GM12878 (cell line): Measurements from ENCODE around the gene TBCE. TPM values are rescaled to one million over a fixed set of nuclear protein-coding genes. Genes with fewer than 3 reads are reported as not detected.

Experiments
- ATAC-seq: fragments of 200-7000 bp; cut with Tn5 transposase; 3 replicates; pipeline ENCODE4 v1.9.1; 2020; ENCODE audit warnings: mild to moderate bottlenecking, moderate library complexity
- BruUV-seq: library from RNA; stranded (reverse); fragments of 400-500 nt; replicated peaks from 2 replicates; lab custom pipeline; 2021; lab: Mats Ljungman, UMichigan
- CTCF ChIA-PET: fragments of 300-600 bp; sonication (Branson Sonifier 250); formaldehyde crosslinking; extraction: SDS; loops from one replicate; lab custom pipeline; 2021; ENCODE audit warnings: inconsistent platforms; lab: Yijun Ruan, JAX
- POLR2A ChIA-PET: fragments of 350-600 bp; formaldehyde crosslinking; extraction: SDS; loops from one replicate; lab custom pipeline; 2021; ENCODE audit warnings: inconsistent platforms; lab: Charles Lee
- RAD21 ChIA-PET: fragments of 300-600 bp; sonication (Branson Sonifier 250); formaldehyde crosslinking; loops from one replicate; lab custom pipeline; 2023; ENCODE audit warnings: antibody characterized with exemption; ENCODE audit not compliant: unreplicated experiment; lab: Charles Lee
- SMC1A ChIA-PET: fragments of 300-600 bp; sonication (Branson Sonifier 250); formaldehyde crosslinking; loops from one replicate; lab custom pipeline; 2023; ENCODE audit not compliant: unreplicated experiment, uncharacterized antibody; lab: Charles Lee
- DNase-seq: peaks from one replicate; pipeline ENCODE4 v3.0.0-alpha.2; 2011; ENCODE audit warnings: low read depth, low spot score
- FAIRE-seq: peaks from 3 replicates; lab custom pipeline; 2011; peaks lifted over from hg19 to GRCh38; lab: Jason Lieb, UNC
- H2AFZ ChIP-seq: 2 replicates; pipeline ENCODE4 v1.6.0; 2011; ENCODE audit warnings: low read depth, low read length, control low read depth; ENCODE audit not compliant: control insufficient read depth
- H3K27ac ChIP-seq: 2 replicates; pipeline ENCODE4 v1.5.1; 2011; ENCODE audit warnings: control low read depth; ENCODE audit not compliant: control insufficient read depth, insufficient read depth
- H3K27me3 ChIP-seq, 2 experiments: replicated peaks in 1 of 2; 2 replicates each; pipeline versions ENCODE4 v1.6.0 to v1.6.1; 2011; ENCODE audit warnings: low read length in 1 of 2; ENCODE audit not compliant: control insufficient read depth in 2 of 2, insufficient read depth in 2 of 2
- H3K36me3 ChIP-seq, 2 experiments: 2 replicates each; pipeline ENCODE4 v1.5.1; 2011; ENCODE audit warnings: low read length in 1 of 2; ENCODE audit not compliant: control insufficient read depth in 2 of 2, insufficient read depth in 2 of 2
- H3K4me1 ChIP-seq: 2 replicates; pipeline ENCODE4 v1.6.1; 2011; ENCODE audit warnings: mild to moderate bottlenecking, low read length, moderate library complexity, mixed read lengths; ENCODE audit not compliant: control insufficient read depth, insufficient read depth
- H3K4me2 ChIP-seq: 2 replicates; pipeline ENCODE4 v1.6.0; 2011; ENCODE audit warnings: control low read depth; ENCODE audit not compliant: control insufficient read depth, insufficient read depth
- H3K4me3 ChIP-seq: fragments of 200-600 bp; sonication (generic); 2 replicates; pipeline ENCODE4 v1.5.1; 2016
- H3K79me2 ChIP-seq: 2 replicates; pipeline ENCODE4 v1.6.0; 2011; ENCODE audit warnings: low read length; ENCODE audit not compliant: control insufficient read depth, insufficient read depth
- H3K9ac ChIP-seq: 2 replicates; pipeline ENCODE4 v1.8.0; 2011; ENCODE audit warnings: low read length, control low read depth, mixed read lengths; ENCODE audit not compliant: control insufficient read depth, insufficient read depth
- H3K9me3 ChIP-seq: replicated peaks from 3 replicates; pipeline ENCODE4 v1.5.1; 2011; ENCODE audit warnings: mild to moderate bottlenecking, low read length; ENCODE audit not compliant: control insufficient read depth, insufficient read depth
- H4K20me1 ChIP-seq: 2 replicates; pipeline ENCODE4 v1.6.0; 2011; ENCODE audit not compliant: control insufficient read depth, insufficient read depth
- CREM ChIP-seq: IDR thresholded peaks from 2 replicates; pipeline ENCODE4 v1.6.1; 2014; ENCODE audit warnings: antibody characterized with exemption, low read depth
- E2F8 ChIP-seq: fragments of 450-650 bp; IDR thresholded peaks from 2 replicates; pipeline ENCODE4 v1.6.1; 2018; ENCODE audit warnings: mild to moderate bottlenecking, low read depth, moderate library complexity; ENCODE audit not compliant: partially characterized antibody
- ESRRA ChIP-seq: IDR thresholded peaks from 2 replicates; pipeline ENCODE4 v1.6.1; 2012; ENCODE audit warnings: mild to moderate bottlenecking, low read length, improper control_type of control experiment
- JUND ChIP-seq: IDR thresholded peaks from 2 replicates; pipeline ENCODE4 v1.6.1; 2012; ENCODE audit warnings: low read depth, mild to moderate bottlenecking, low read length, improper control_type of control experiment, moderate library complexity
- MXI1 ChIP-seq: fragments of 150-350 bp; IDR thresholded peaks from 2 replicates; pipeline ENCODE4 v1.6.1; 2011; ENCODE audit warnings: low read depth, mild to moderate bottlenecking, inconsistent platforms, low read length, improper control_type of control experiment
- MYC ChIP-seq: IDR thresholded peaks from 2 replicates; pipeline ENCODE4 v1.6.1; 2011; ENCODE audit warnings: mild to moderate bottlenecking, low read length, moderate library complexity, inconsistent platforms; ENCODE audit not compliant: insufficient read depth, insufficient replicate concordance, insufficient read length, severe bottlenecking
- NFIC ChIP-seq: IDR thresholded peaks from 2 replicates; pipeline ENCODE4 v1.6.1; 2012; ENCODE audit warnings: low read depth, mild to moderate bottlenecking, inconsistent platforms, low read length, moderate library complexity
- NKRF ChIP-seq: fragments of 450-650 bp; conservative IDR thresholded peaks from 2 replicates; pipeline ENCODE4 v1.6.1; 2017; ENCODE audit warnings: mild to moderate bottlenecking, moderate library complexity
- NR2C1 ChIP-seq: fragments of 450-650 bp; IDR thresholded peaks from 2 replicates; pipeline ENCODE4 v1.6.1; 2017; ENCODE audit warnings: antibody characterized with exemption, mild to moderate bottlenecking, moderate library complexity
- PBX3 ChIP-seq: IDR thresholded peaks from 2 replicates; pipeline ENCODE4 v1.6.1; 2011; ENCODE audit warnings: mild to moderate bottlenecking, low read depth, low read length, moderate library complexity; ENCODE audit not compliant: insufficient replicate concordance
- SMAD5 ChIP-seq: IDR thresholded peaks from 2 replicates; pipeline ENCODE4 v1.6.1; 2016; ENCODE audit warnings: antibody characterized with exemption, low read depth
- ZBTB4 ChIP-seq: fragments of 450-650 bp; formaldehyde crosslinking; IDR thresholded peaks from 2 replicates; pipeline ENCODE4 v1.4.0; 2022; ENCODE audit warnings: mild to moderate bottlenecking, moderate library complexity
- WGBS: methylation state at CpG from one replicate; pipeline ENCODE4 v1.1.6; 2016; ENCODE audit warnings: low lambda C conversion rate; ENCODE audit not compliant: insufficient replicate concordance, insufficient coverage; ENCODE audit errors: missing lambda C conversion rate; 5-methylcytosine and 5-hydroxymethylcytosine counted together
- in situ Hi-C: fragments of 300-500 bp; cut with MboI; formaldehyde crosslinking; loops from 9 replicates; pipeline ENCODE4 v1.14.3; 2018; ENCODE audit warnings: mixed read lengths
- intact Hi-C: fragments of 100-400 bp; cut with micrococcal nuclease; formaldehyde crosslinking; loops from one replicate; pipeline ENCODE4 v1.14.2; 2022; ENCODE audit not compliant: unreplicated experiment
- polyA plus RNA-seq, 11 experiments: library from polyadenylated mRNA; depleted of rRNA in 4 of 11; unstranded in 6 of 11; stranded (reverse) in 5 of 11; fragments of >200 nt; fragmentation: Nextera tagmentation in 4 of 11; fragmentation: Illumina TruSeq in 1 of 11; extraction: Ambion mirVana in 4 of 11; extraction: Trizol in 1 of 11; gene quantifications; 1 replicate in 1 of 11; 2 replicates in 10 of 11; pipeline versions ENCODE4 v1.2.1 to v1.2.3, GENCODE V29; 2011 to 2016; ENCODE audit warnings: inconsistent platforms in 2 of 11, missing spikeins in 2 of 11, low read depth in 1 of 11
- total RNA-seq, 4 experiments: library from RNA; depleted of rRNA in 3 of 4; stranded (reverse); fragments of >200 nt in 3 of 4; fragmentation: Illumina TruSeq in 1 of 4; extraction: Trizol in 1 of 4; gene quantifications; 2 replicates each; pipeline versions ENCODE4 v1.2.1 to v1.2.3, GENCODE V29; 2013 to 2021

Gene TBCE
- total and polyA plus RNA-seq, 10 of the 15 experiments (the other 5 are each of a cell fraction or from before 2014, with no cell fraction given) = 22.7 to 48.7 (median 29.2) TPM

GRCh38 chr1:235470741-235471439 lies 103.7 kb downstream of the TBCE start:
- Histone ChIP-seq H3K9me3 (no peaks in the 10 kb centered on the region), H3K9ac (no peak overlapping the region), H3K4me2 (no peak overlapping the region), H2AFZ (no peak overlapping the region), H3K27ac (no peak overlapping the region), H3K4me3 (no peak overlapping the region), H4K20me1 (no peaks in the 10 kb centered on the region), H3K27me3 (no peaks in the 10 kb centered on the region), H3K79me2 (no peaks in the 10 kb centered on the region), H3K4me1 (no peaks in the 10 kb centered on the region), H3K36me3 (no peaks in the 10 kb centered on the region; a peak in 1 of 4 replicates)
- ATAC-seq = no peak
- RAD21 ChIA-PET = no interaction called here
- no peak for DNase-seq
- CTCF ChIA-PET = no interaction called here
- in situ Hi-C loops (no loop called here), intact Hi-C loops (no loop called here)
- no peak for FAIRE-seq
- 81% methylated on average over 6 of the region's 6 CpGs for WGBS
- POLR2A ChIA-PET = no interaction called here
- SMC1A ChIA-PET = interaction anchor here (0.7 kb wide), 1 partner anchor 32 kb away, joined by 3 read pairs; no protein-coding TSS in a partner anchor
- no TSS peak for BruUV-seq
- TF ChIP-seq SMAD5 (no peak), ZBTB4 (CRISPR knock-in tag) (no peak), CREM (no peak), NKRF (no peak), MYC (no peak), E2F8 (no peak), ESRRA (no peak), JUND (no peak), NFIC (no peak), MXI1 (no peak), PBX3 (no peak), NR2C1 (no peak)
